Spleen (tissue), 11 donors: Measurements from ENCODE around the gene TEX26. TPM values are rescaled to one million over a fixed set of nuclear protein-coding genes. Genes with fewer than 3 reads are reported as not detected.

Source experiments
- DNase-seq: peaks from one replicate; pipeline ENCODE4 v3.0.0-alpha.2; 2020
- H3K27ac ChIP-seq, 8 donors: fragments of 200-600 bp; sonication (generic) in 7 of 8; 1 replicate in 4 of 8; 2 replicates in 4 of 8; pipeline versions ENCODE4 v1.5.0 to v1.8.0; 2016 to 2021; ENCODE audit warnings: inconsistent platforms in 4 of 8, mild to moderate bottlenecking in 4 of 8, moderate library complexity in 1 of 8
- H3K27me3 ChIP-seq, 7 donors: fragments of 200-600 bp; sonication (generic) in 6 of 7; replicated peaks in 1 of 7; 1 replicate in 4 of 7; 2 replicates in 3 of 7; pipeline versions ENCODE4 v1.5.0 to v1.8.0; 2016 to 2021; ENCODE audit warnings: inconsistent platforms in 3 of 7, mild to moderate bottlenecking in 1 of 7
- H3K36me3 ChIP-seq, 6 donors: fragments of 200-600 bp; sonication (generic) in 5 of 6; 1 replicate in 4 of 6; 2 replicates in 2 of 6; pipeline versions ENCODE4 v1.5.0 to v1.8.0; 2016 to 2021; ENCODE audit warnings: inconsistent platforms in 2 of 6
- H3K4me1 ChIP-seq, 6 donors: fragments of 200-600 bp; sonication (generic) in 5 of 6; 1 replicate in 3 of 6; 2 replicates in 3 of 6; pipeline versions ENCODE4 v1.5.0 to v1.8.0; 2016 to 2021; ENCODE audit warnings: inconsistent platforms in 3 of 6
- H3K4me3 ChIP-seq, 8 donors: fragments of 200-600 bp; sonication (generic) in 7 of 8; 1 replicate in 4 of 8; 2 replicates in 4 of 8; pipeline versions ENCODE4 v1.5.0 to v1.8.0; 2016 to 2021; ENCODE audit warnings: inconsistent platforms in 4 of 8, mild to moderate bottlenecking in 4 of 8, moderate library complexity in 2 of 8
- H3K9me3 ChIP-seq, 8 donors: fragments of 200-600 bp; sonication (generic) in 7 of 8; 1 replicate in 4 of 8; 2 replicates in 4 of 8; pipeline versions ENCODE4 v1.5.0 to v1.8.0; 2016 to 2021; ENCODE audit warnings: inconsistent platforms in 4 of 8
- CTCF ChIP-seq, 11 experiments: fragments of 200-600 bp in 7 of 11; fragments of 450-650 bp in 4 of 11; sonication (generic) in 4 of 11; IDR thresholded peaks in 8 of 11; conservative IDR thresholded peaks in 3 of 11; 1 replicate in 7 of 11; 2 replicates in 4 of 11; pipeline versions ENCODE4 v1.4.0 to v1.8.0; 2016 to 2021; ENCODE audit warnings: antibody characterized with exemption in 11 of 11, inconsistent platforms in 4 of 11, mild to moderate bottlenecking in 1 of 11
- POLR2A ChIP-seq, 3 donors: fragments of 450-650 bp; IDR thresholded peaks; one replicate each; pipeline ENCODE4 v1.5.1; 2017; ENCODE audit warnings: antibody characterized with exemption in 3 of 3, mild to moderate bottlenecking in 1 of 3
- POLR2AphosphoS5 ChIP-seq, 3 donors: sonication (generic); formaldehyde crosslinking; IDR thresholded peaks; one replicate each; pipeline ENCODE4 v1.5.1; 2017; ENCODE audit warnings: antibody characterized with exemption in 3 of 3
- WGBS, 5 donors: extraction: QIAGEN DNeasy Blood & Tissue Kit in 3 of 5; methylation state at CpG; one replicate each; pipeline versions ENCODE4 v1.1.5 to v1.1.7; 2013 to 2018; 5-methylcytosine and 5-hydroxymethylcytosine counted together
- intact Hi-C: fragments of 100-400 bp; cut with DNase I; formaldehyde crosslinking; loops from one replicate; pipeline ENCODE4 v1.15.0; 2023; ENCODE audit warnings: low total_unique reads
- polyA plus RNA-seq, 3 donors: library from polyadenylated mRNA; stranded (reverse); fragments of 200-250 nt; gene quantifications; one replicate each; pipeline ENCODE4 v1.2.1, GENCODE V29; 2013
- total RNA-seq, 7 donors: library from RNA; depleted of rRNA in 3 of 7; stranded (reverse); fragments of >200 nt in 3 of 7; fragmentation: NEBNext Ultra II Directional in 4 of 7; extraction: Animal tissue kit (Norgen Biotek cat#: 25700) in 4 of 7; gene quantifications; one replicate each; pipeline versions ENCODE4 v1.1.0 to v1.2.1, GENCODE V29; 2016 to 2021
- donor health status: healthy with polysubstance abuse.
- donor health status: DM: no; HTN: no; CAD: no; lungs with moderate emphysema.
- donor health status: DM: no; HTN: no; CAD: no.
- donor health status: Bipolar disorder and iron deficiency.
- donor health status: healthy.
- donor health status: DM: no; HTN: no; CAD: no.
- donor health status: DM: yes; HTN: yes; CAD: no.

The TEX26 gene
- total and polyA plus RNA-seq, 10 donors, result not detected

- Histone ChIP-seq H3K9me3 (no peaks in the 10 kb centered on the region), H3K4me1 (no peaks in the 10 kb centered on the region), H3K36me3 (no peaks in the 10 kb centered on the region), H3K27ac (no peak overlapping the region), H3K4me3 (no peak overlapping the region), H3K27me3 (peaks cover 0 to 54% (median 0%) of the 10 kb centered on the region in 7 donors)
- WGBS, 5 donors, result 62 to 76% (median 71%) methylated on average over 3 of the region's 3 CpGs
- intact Hi-C loops, result no loop called here
- TF ChIP-seq POLR2AphosphoS5 (IDR thresholded peaks at IDR 0.05) (no peak), POLR2A (IDR thresholded peaks at IDR 0.05) (no peak), CTCF (IDR thresholded peaks at IDR 0.05 in 8 of 11, conservative IDR thresholded peaks at IDR 0.05 in 3 of 11) (no peak)
- DNase-seq, result no peak
Measured at GRCh38 chr13:31020996-31021395, 88.5 kb downstream of the TEX26 start.

GRCh38 chr13:31022288-31022895 lies 89.9 kb downstream of the TEX26 start:
- Histone ChIP-seq H3K27ac (no peak overlapping the region), H3K27me3 (peaks cover 0 to 43% (median 0%) of the 10 kb centered on the region in 7 donors), H3K4me3 (no peak overlapping the region), H3K4me1 (no peaks in the 10 kb centered on the region), H3K9me3 (no peaks in the 10 kb centered on the region), H3K36me3 (no peaks in the 10 kb centered on the region)
- intact Hi-C loops, result no loop called here
- no peak for TF ChIP-seq POLR2A (IDR thresholded peaks at IDR 0.05)
- TF ChIP-seq POLR2AphosphoS5 (IDR thresholded peaks at IDR 0.05), result no peak
- TF ChIP-seq CTCF (IDR thresholded peaks at IDR 0.05 in 8 of 11, conservative IDR thresholded peaks at IDR 0.05 in 3 of 11), result no peak
- no peak for DNase-seq
- 55 to 74% (median 72%) methylated on average over 13 of the region's 13 CpGs for WGBS, 5 donors

GRCh38 chr13:31022928-31023530 lies 90.6 kb downstream of the TEX26 start:
- H3K4me3 ChIP-seq, result no peak overlapping the region
- peaks cover 0 to 43% (median 0%) of the 10 kb centered on the region in 7 donors for H3K27me3 ChIP-seq
- no peaks in the 10 kb centered on the region for H3K36me3 ChIP-seq
- WGBS, 5 donors, result 44 to 53% (median 46%) methylated on average over 2 of the region's 2 CpGs
- no peak for DNase-seq
- H3K27ac ChIP-seq, result no peak overlapping the region
- intact Hi-C loops, result no loop called here
- TF ChIP-seq POLR2AphosphoS5 (IDR thresholded peaks at IDR 0.05) (no peak), POLR2A (IDR thresholded peaks at IDR 0.05) (no peak), CTCF (IDR thresholded peaks at IDR 0.05 in 8 of 11, conservative IDR thresholded peaks at IDR 0.05 in 3 of 11) (no peak)
- no peaks in the 10 kb centered on the region for H3K9me3 ChIP-seq
- H3K4me1 ChIP-seq, result no peaks in the 10 kb centered on the region

Other genes starting within 250 kb of the TEX26 start
- 100 to 1,000 TPM in 4 of 7 donors, 10 to 100 TPM in 3; 43.7 to 268 (median 106) TPM for gene ALOX5AP, start 197.1 kb upstream of the TEX26 start, total RNA-seq
- gene ALOX5AP, start 197.1 kb upstream of the TEX26 start, polyA plus RNA-seq, result 10 to 100 TPM; 36.8 to 58.5 (median 44.1) TPM
- 1 to 10 TPM in 1 of 7 donors, under 1 TPM in 3, not detected in 3; 0.16 to 1.1 (median 0.21) TPM for gene MEDAG, start 26.4 kb upstream of the TEX26 start, total RNA-seq
- gene MEDAG, start 26.4 kb upstream of the TEX26 start, polyA plus RNA-seq, result 1 to 10 TPM in 1 of 3 donors, under 1 TPM in 2; 0.46 to 2.7 (median 0.83) TPM
- gene HSPH1, start 229.2 kb downstream of the TEX26 start, total RNA-seq, result 100 to 1,000 TPM in 1 of 7 donors, 10 to 100 TPM in 6; 25.6 to 118 (median 39.2) TPM
- 10 to 100 TPM; 22.1 to 30.0 (median 25.8) TPM for gene HSPH1, start 229.2 kb downstream of the TEX26 start, polyA plus RNA-seq